ENCODE results near the gene B3GALT6.
"Not testable (repeated sequence)": the region's sequence is repeated elsewhere in the genome, so short reads cannot be mapped to it uniquely, and the experiment has no call there.

Gene B3GALT6

DNA sequence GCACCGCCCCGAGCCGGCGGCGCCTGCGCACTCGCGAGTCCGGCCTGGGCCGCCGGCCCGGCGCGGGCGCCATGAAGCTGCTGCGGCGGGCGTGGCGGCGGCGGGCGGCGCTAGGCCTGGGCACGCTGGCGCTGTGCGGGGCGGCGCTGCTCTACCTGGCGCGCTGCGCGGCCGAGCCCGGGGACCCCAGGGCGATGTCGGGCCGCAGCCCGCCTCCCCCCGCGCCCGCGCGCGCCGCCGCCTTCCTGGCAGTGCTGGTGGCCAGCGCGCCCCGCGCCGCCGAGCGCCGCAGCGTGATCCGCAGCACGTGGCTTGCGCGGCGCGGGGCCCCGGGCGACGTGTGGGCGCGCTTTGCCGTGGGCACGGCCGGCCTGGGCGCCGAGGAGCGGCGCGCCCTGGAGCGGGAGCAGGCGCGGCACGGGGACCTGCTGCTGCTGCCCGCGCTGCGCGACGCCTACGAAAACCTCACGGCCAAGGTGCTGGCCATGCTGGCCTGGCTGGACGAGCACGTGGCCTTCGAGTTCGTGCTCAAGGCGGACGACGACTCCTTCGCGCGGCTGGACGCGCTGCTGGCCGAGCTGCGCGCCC lies at the start of gene B3GALT6:
Gene B3GALT6, plus strand, starts transcription at position 30 of the 588 bp plus-strand sequence. Its CDS starts 42 bp downstream, at position 72.
- no peak for DNase-seq (ENCODE audit: low spot score)

DNA sequence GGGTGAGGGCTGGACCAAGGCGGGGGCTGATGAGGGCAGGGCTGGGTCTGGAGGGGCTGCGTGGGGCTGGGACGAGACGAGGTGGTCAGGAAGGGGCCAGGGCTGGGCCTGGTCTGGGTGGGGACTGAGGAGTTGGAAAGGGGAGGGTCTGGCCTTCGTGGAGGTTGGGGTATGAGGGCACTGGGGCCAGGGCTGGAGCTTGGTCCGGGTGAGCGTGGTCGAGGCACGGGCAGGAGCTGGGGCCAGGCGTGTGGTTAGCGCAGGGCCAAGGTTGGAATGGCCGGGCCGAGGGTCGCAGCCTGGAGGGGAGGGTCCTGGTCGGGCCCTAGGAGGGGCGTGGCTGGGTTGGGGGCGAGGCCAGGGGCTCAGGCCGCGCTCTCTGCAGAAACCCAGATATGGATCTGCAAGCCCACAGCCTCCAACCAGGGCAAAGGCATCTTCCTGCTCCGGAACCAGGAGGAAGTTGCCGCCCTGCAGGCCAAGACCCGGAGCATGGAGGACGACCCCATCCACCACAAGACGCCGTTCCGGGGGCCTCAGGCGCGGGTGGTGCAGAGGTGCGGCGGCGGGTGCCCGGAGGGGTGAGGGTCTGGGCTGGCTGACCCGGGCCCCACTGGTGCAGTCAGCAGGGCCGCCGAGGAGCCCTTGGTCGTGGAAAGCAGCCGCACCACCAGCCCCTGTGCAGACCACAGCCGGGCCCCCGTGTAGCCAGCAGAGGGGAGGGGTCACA lies 49.4 kb upstream of the B3GALT6 start:
- DNase-seq (ENCODE audit: low spot score), result no peak

DNA sequence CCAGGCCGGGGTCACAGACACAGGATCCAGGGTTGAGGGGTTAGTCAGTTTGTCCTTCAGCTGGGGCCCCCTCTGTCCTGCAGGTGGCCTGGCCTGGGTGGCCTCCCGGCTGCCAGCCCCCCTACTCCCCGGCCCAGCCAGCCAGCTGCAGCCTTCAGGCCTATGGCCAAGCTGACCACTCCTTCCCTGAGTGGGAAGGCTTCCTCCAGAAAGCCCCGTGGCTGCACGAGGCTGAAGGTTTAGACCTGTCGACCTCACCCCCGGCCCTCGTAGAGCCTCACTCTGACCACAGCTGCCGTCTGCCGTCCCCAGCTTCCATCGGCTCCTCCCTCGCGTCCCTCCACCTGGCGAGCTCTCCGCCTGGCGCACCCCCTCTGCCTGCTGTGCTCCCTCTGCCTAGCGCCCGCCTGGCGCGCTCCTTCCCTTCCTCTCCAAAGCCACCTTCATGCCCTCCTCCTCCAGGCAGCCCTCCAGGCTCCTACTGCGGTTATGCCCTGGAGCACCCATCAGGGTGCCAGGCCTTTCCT lies 48.8 kb upstream of the B3GALT6 start:
- DNase-seq (ENCODE audit: low spot score), result no peak

- DNase-seq (ENCODE audit: low spot score), result no peak
These were observed 47.9 kb upstream of the B3GALT6 start for GRCh38 chr1:1183833-1184775.

DNA sequence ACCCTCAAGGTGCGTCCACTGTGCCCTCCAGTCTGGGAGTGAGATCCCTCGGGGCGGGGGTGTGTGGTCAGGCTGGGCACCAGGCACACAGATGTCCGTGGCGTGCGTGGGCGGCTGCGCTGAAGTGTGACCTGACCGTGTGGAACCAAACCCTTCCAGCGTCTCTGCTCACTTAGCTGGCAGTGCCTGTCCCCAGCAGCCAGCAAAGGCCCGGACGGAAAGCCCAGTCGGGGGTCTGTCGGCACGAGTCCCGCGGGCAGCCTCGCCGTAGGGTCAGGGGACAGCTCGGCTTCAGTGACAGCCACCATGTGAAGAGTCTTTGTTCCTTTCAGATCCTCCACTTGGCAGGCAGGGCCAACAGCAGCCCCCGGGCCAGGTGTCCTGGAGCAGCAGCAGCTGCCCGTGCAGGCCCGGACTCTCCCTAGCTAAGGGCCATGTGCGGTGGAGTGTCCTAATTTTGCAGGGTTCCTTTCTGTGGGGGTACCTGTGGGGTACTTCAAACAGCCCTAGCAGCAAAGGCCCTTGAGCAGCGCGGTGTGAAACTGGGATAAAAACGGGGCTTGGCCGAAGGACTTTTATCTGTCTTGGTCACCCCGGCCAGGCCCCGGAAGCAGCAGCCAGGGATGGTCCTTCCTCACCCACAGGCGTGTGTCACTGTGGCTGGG lies 46.8 kb upstream of the B3GALT6 start:
- no peak for DNase-seq (ENCODE audit: low spot score)

GRCh38 chr1:1187938-1188337 lies 44.1 kb upstream of the B3GALT6 start:
- DNase-seq (ENCODE audit: low spot score), result no peak

GRCh38 chr1:1189111-1189510 lies 42.9 kb upstream of the B3GALT6 start:
- no peak for DNase-seq (ENCODE audit: low spot score)

GRCh38 chr1:1191734-1192133 lies 40.3 kb upstream of the B3GALT6 start:
- DNase-seq (ENCODE audit: low spot score), result no peak

DNA sequence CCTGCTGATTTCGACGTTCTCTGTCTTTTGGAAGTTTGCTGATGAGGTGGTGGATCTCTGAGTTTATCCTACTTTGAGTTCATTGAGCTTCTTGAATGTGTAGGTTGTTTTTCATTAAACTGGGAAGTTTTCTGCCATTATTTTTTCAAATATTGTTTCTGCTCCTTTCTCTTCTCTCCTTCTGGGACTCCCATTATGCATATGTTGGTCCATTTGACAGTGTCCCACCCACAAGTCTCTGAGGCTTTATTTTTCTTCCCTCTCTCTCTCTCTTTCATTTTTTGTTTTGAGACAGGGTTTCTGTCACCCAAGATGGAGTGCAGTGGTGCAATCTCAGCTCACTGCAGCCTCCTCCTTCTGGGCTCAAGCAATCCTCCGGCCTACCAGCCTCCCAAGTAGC lies 37.3 kb upstream of the B3GALT6 start:
- DNase-seq (ENCODE audit: low spot score), result no peak

- DNase-seq (ENCODE audit: low spot score), result not testable (repeated sequence)
These were observed 36.3 kb upstream of the B3GALT6 start for GRCh38 chr1:1195726-1196125.

GRCh38 chr1:1196431-1197187 lies 35.4 kb upstream of the B3GALT6 start:
- DNase-seq (ENCODE audit: low spot score), result no peak

- DNase-seq (ENCODE audit: low spot score), result no peak
These were observed 34.9 kb upstream of the B3GALT6 start for GRCh38 chr1:1197188-1197500.

DNA sequence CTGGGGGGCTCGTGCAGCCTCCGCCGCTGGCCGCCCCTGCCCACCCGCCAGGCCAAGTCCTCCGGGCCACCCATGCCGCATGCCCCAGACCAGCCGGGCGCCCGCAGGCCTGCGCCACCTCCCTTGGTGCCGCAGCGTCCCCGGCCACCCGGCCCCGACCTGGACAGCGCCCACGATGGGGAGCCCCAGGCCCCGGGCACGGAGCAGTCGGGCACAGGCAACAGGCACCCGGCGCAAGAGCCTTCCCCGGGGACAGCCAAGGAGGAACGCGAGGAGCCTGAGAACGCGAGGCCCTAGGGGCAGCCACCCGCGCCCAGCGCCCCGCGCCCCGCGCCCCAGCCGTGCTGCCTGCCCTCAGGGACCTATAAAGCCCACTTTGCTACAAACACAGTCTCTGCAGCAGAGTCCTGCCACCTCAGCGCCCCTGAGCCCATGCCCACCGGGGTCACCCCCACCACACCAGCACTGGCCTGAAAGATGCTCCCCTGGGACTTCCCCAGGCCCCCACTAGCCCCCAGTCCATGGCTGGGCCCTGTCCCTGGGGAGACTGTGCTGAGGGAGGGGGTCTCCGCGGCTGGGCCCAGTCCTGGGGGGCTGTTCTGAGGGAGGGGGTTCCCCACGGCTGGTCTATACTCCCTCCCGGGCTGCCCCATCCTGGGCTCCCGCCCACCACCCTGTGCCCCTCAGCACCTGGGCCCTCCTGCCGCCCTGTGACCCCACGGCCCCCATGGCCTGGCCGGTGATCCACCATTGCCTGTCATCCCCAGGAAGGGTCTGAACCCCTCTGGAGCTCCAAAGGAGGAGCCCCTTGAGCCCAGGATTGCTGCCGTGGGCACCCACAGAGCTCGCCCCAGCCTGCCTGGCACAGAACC lies 34.2 kb upstream of the B3GALT6 start:
- DNase-seq (ENCODE audit: low spot score), result no peak

DNA sequence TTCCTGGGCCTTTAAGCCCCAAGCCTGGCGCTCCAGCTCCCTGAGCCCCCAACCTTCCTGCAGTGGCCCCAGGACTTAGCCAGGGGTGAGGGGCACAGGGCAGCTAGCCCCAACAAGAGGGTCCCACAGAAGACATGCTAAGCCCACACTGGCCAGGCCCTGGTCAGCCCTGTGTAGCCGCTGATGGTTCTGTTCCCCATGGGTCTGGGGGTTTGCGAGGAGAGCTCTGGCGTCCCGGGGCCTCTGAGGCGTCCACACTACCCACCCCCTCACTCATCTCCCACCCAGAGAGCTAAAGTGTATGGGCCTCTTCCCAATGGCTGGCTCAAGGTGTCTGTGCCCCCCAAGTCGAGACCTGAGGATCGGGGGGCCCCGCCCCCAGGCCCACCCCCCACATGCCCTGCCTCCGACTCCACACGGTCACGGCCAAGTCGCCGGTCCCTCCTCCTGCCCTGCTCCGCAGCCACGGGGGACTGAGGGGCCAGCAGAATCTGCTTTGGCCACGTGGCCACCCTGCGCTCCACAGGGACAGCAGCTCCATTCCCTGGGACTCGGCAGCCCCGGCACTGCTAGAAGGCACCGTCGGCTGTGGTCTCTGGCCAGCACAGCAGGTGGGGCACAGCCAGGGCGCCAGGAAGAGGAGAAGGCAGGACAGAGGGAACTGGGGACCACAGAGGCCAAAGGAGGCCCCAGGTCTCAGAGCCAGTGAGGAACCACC lies 33.5 kb upstream of the B3GALT6 start:
- no peak for DNase-seq (ENCODE audit: low spot score)

DNA sequence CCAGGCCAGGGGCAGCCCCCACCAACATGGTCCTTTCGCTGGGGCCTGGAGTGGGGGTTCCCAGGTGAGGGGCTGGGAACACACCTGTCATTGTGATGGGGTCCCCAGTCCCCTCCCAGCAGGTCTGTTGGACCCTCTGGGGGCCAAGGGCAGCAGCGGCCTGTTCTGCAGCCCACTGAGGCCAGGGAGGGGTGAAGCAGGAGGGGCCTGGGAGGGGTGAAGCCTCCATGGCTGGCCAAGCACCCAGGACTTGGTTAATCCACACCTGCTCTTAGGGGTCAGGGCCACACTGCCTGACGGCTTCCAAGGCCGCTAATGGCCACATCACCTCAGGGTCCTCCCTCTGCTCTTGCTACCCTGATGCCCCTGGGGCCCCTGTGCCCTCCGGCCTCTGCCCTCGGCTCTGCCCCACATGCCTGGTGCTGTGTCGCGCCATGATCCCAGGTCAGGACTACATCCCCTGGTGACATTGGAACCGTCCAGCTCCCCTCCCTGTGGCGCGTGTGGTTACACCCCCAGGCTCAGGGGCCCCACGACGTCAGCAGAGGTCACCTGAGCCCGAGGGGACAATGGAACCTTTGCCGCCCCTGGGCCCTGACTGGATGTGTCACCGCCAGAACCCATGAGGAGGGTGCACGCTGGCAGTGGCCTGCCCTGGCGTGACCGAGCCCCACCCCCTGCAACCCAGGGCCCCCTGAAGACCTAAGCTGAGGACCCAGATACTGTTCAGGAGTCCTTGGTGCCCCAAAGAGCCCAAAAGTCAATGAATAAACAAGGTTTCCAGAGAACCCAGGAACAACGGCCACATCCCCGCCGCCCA lies 32.7 kb upstream of the B3GALT6 start:
- no peak for DNase-seq (ENCODE audit: low spot score)

- DNase-seq (ENCODE audit: low spot score), result no peak
These were observed 31.8 kb upstream of the B3GALT6 start for GRCh38 chr1:1199961-1200875.

DNA sequence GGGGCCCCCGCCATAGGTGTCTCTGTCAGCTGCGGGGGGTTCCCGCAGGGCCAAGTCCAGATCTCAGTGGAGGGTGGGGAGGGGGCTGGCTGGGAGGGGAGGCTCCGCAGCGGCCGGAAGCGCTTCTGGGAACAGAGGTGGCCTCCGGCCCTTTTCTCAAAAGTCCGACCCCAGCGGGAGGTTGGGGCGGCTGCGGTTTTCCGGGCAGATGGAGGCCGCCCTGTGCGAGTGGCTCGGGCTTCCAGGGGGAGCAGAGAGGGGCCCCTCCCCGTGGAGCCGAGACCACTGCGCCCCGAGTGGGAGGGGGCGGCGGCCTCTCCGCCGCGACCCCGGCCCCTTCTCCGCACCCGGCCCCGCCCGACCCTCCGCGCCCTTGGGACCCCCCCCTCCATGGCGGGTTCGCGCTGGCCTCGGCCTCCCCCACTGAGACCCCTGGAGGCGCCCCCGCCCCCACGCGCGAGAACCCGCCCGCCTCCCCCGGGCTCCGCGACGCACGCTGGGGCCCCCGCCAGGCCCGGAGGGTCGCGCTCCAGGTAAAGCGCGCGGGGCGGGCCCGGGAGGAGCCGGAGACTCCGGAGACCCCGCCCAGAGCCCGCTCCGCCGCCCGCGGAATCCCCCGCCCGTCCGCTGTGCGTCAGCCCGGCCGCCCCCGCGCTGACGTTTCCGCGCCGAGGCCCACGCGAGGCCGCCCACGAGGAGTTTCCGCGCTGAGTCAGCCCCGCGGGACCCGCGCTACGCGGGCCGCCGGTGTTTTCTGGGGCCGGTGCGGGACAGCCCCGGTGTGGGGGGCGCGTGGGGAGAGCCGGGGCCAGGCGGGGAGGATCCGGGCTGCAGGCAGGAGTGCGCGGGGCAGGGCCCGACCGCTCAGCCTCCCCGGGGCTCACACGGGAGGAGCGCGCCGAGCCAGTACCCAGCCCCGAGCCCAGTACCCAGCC lies 30.9 kb upstream of the B3GALT6 start:
- DNase-seq (ENCODE audit: low spot score), result peak; percentile 52

Measured in activated CD4-positive, alpha-beta T cell treated with anti-CD3 and anti-CD28 coated beads, Interleukin-2, Interleukin-4, amounts not matched to agents 100 ng/mL and 50 ng/mL, durations not matched to agents 16 hours and 8 hours (primary cell).